DMS79 (cell line): ENCODE results near the gene ASPG.

Experiments
- DNase-seq: peaks from one replicate; lab custom pipeline; 2025; lab: John Stamatoyannopoulos, UW

Gene ASPG

GRCh38 chr14:104136472-104137296 lies 51.2 kb downstream of the ASPG start:
- peak; percentile 34 for DNase-seq

GRCh38 chr14:104137297-104138097 lies 52.0 kb downstream of the ASPG start:
- DNase-seq = peak; percentile 74

GRCh38 chr14:104138098-104138717 lies 52.7 kb downstream of the ASPG start, which contains the start of gene KIF26A:
KIF26A (plus strand) TSS chr14:104138587; CDS start chr14:104138723, 136 bp downstream.
- peak; percentile 81 for DNase-seq

- DNase-seq = no peak
Measured at GRCh38 chr14:104138718-104139459, 53.4 kb downstream of the ASPG start.

GRCh38 chr14:104139460-104140212 lies 54.1 kb downstream of the ASPG start:
- no peak for DNase-seq

GRCh38 chr14:104140213-104140462 lies 54.6 kb downstream of the ASPG start:
- DNase-seq = no peak

GRCh38 chr14:104140463-104141331 lies 55.2 kb downstream of the ASPG start:
- DNase-seq = no peak

- no peak for DNase-seq
Measured at GRCh38 chr14:104141621-104142091, 56.2 kb downstream of the ASPG start.

GRCh38 chr14:104142136-104142945 lies 56.8 kb downstream of the ASPG start:
- no peak for DNase-seq

- DNase-seq = no peak
Measured at GRCh38 chr14:104142946-104143470, 57.5 kb downstream of the ASPG start.

GRCh38 chr14:104143521-104144452 lies 58.3 kb downstream of the ASPG start:
- no peak for DNase-seq

GRCh38 chr14:104144453-104144790 lies 58.9 kb downstream of the ASPG start:
- DNase-seq = no peak

- DNase-seq = no peak
Measured at GRCh38 chr14:104144911-104145825, 59.7 kb downstream of the ASPG start.

GRCh38 chr14:104145826-104146601 lies 60.5 kb downstream of the ASPG start:
- no peak for DNase-seq

GRCh38 chr14:104146651-104147345 lies 61.3 kb downstream of the ASPG start:
- DNase-seq = no peak
